Measurements from ENCODE around the gene OSBPL1A.

DNA sequence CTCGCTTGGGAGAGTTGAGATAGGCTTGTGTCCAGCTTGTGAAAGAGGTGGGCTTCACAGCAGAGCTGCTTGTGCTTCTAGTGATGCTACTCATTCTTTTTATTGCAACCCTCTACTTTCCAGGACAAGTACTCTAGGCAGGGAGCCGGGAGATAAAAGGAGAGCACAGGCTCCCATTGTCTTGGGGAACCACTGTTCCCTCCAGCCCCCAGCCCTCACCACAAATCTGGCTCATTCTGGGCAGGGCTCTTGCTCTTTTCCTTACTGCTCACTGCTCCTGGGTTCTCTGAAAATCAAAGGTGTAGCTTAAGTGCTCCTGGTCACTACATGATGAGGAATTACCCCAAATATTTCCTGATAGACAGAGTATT is 177.3 kb downstream of the OSBPL1A start:
- TF ChIP-seq, protein P1, sequence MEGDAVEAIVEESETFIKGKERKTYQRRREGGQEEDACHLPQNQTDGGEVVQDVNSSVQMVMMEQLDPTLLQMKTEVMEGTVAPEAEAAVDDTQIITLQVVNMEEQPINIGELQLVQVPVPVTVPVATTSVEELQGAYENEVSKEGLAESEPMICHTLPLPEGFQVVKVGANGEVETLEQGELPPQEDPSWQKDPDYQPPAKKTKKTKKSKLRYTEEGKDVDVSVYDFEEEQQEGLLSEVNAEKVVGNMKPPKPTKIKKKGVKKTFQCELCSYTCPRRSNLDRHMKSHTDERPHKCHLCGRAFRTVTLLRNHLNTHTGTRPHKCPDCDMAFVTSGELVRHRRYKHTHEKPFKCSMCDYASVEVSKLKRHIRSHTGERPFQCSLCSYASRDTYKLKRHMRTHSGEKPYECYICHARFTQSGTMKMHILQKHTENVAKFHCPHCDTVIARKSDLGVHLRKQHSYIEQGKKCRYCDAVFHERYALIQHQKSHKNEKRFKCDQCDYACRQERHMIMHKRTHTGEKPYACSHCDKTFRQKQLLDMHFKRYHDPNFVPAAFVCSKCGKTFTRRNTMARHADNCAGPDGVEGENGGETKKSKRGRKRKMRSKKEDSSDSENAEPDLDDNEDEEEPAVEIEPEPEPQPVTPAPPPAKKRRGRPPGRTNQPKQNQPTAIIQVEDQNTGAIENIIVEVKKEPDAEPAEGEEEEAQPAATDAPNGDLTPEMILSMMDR (IDR thresholded peaks at IDR 0.05), result no peak
- TF ChIP-seq POLR2A (IDR thresholded peaks at IDR 0.05), result no peak

Measured in esophagus squamous epithelium (tissue), 4 donors.